ENCODE data around the gene PTGES. TPM values are rescaled to one million over a fixed set of nuclear protein-coding genes. Genes with fewer than 3 reads are reported as not detected.

PTGES gene
- total RNA-seq, 2 donors from 2014 or later = 2.6 to 5.1 TPM

DNA sequence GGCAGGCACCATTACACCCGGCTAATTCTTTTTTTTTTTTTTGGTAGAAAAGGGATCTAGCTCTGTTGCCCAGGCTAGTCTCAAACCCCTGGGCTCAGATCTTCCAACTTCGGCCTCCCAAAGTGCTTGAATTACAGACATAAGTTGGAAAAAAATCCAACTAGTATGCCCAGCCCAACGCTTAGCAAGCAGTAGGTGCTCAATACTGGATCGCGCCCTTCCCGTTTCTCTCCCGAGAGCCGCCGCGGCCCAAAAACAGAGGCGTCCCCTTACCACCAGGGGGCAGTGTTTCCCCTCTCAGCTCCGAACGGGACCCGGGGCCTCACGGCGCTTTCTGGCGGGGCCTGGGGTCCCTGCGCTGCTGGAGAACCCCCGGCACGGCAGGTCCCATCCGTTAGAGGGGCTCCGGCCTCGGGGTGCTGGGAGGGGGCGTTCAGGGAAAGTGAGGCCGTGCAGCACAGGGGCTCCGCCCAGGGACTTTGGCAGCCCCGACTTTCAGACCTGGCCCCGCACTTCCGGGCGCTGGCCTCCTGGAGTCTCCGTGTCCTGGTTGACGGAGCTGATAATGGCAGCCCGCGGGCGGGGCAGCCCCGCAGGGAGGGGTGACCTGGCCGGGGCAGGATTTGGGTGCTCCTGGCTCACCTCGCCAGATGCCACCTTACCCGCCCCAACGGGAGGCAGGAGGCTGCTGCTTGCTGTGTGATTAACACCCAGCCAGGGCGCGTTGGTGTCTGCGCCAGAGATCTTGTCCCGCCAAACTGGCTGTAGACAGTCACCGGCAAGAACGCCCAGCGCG lies 15.2 kb downstream of the PTGES start:
- Histone ChIP-seq H3K27me3 (no peaks in the 10 kb centered on the region), H3K9ac (ENCODE audit: low read depth in 2 of 2, low read length in 2 of 2) (peak overlapping the region; percentile 78 to 84), H3K36me3 (no peaks in the 10 kb centered on the region), H3K9me3 (no peaks in the 10 kb centered on the region), H3K4me1 (no peaks in the 10 kb centered on the region), H3K27ac (peak overlapping the region; percentile 44), H3K4me3 (peak overlapping the region; percentile 50)
- intact Hi-C loops (cut with DNase I) = loop anchor here (2.0 kb wide), 1 partner anchor 45 kb away; no protein-coding TSS in a partner anchor
- TF ChIP-seq, protein P1, sequence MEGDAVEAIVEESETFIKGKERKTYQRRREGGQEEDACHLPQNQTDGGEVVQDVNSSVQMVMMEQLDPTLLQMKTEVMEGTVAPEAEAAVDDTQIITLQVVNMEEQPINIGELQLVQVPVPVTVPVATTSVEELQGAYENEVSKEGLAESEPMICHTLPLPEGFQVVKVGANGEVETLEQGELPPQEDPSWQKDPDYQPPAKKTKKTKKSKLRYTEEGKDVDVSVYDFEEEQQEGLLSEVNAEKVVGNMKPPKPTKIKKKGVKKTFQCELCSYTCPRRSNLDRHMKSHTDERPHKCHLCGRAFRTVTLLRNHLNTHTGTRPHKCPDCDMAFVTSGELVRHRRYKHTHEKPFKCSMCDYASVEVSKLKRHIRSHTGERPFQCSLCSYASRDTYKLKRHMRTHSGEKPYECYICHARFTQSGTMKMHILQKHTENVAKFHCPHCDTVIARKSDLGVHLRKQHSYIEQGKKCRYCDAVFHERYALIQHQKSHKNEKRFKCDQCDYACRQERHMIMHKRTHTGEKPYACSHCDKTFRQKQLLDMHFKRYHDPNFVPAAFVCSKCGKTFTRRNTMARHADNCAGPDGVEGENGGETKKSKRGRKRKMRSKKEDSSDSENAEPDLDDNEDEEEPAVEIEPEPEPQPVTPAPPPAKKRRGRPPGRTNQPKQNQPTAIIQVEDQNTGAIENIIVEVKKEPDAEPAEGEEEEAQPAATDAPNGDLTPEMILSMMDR (IDR thresholded peaks at IDR 0.05) = peak; percentile 95
- DNase-seq = peak; percentile 92

DNA sequence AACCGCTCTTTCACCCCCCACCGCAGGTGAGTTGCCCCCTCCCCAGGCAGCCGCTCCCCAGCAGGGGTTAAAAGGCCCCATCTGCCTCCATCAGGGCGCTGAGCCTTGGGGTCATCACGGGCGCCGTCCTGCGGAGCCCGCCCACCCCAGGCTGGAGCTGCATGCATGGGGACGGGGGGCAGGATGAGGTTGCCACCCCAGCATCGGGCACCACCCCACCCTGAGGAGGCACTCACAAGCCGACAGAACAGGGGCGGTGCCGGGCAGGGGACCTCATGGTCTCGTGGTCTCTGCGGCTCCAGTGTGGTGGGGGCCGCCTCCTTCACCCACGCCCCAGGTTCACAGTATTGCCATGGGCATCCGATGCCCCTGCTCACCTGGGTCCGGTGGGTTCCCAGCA lies 16.5 kb downstream of the PTGES start:
- Histone ChIP-seq H3K4me1 (no peaks in the 10 kb centered on the region), H3K9ac (ENCODE audit: low read depth in 2 of 2, low read length in 2 of 2) (no peak overlapping the region), H3K9me3 (no peaks in the 10 kb centered on the region), H3K27me3 (no peaks in the 10 kb centered on the region), H3K36me3 (no peaks in the 10 kb centered on the region), H3K4me3 (no peak overlapping the region), H3K27ac (no peak overlapping the region)
- intact Hi-C loops (cut with DNase I) = no loop called here
- no peak for DNase-seq
- TF ChIP-seq, protein P1 (IDR thresholded peaks at IDR 0.05) = no peak

DNA sequence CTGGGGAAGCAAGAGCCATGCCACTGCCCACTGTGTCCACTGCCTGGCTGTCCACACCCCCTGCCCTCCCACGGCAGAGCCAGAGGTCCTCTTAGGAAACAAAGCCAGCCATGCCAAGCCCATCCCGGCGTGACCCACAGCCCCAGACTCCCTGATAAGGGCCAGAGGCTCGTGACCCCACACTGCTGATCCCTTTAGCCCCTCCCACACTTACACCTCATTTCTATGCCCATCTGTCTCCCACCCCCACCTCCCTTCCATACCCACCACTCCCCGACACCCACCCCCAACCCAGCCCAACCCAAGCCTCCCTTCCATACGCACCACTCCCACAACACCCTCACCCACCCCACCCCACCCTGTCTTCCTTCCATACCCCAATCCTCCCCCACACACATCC lies 17.3 kb downstream of the PTGES start:
- Histone ChIP-seq H3K9ac (ENCODE audit: low read depth in 2 of 2, low read length in 2 of 2) (no peak overlapping the region), H3K4me3 (no peak overlapping the region), H3K9me3 (no peaks in the 10 kb centered on the region), H3K27me3 (no peaks in the 10 kb centered on the region), H3K36me3 (no peaks in the 10 kb centered on the region), H3K27ac (no peak overlapping the region), H3K4me1 (no peaks in the 10 kb centered on the region)
- intact Hi-C loops (cut with DNase I) = no loop called here
- DNase-seq = no peak
- TF ChIP-seq, protein P1 (IDR thresholded peaks at IDR 0.05) = no peak

DNA sequence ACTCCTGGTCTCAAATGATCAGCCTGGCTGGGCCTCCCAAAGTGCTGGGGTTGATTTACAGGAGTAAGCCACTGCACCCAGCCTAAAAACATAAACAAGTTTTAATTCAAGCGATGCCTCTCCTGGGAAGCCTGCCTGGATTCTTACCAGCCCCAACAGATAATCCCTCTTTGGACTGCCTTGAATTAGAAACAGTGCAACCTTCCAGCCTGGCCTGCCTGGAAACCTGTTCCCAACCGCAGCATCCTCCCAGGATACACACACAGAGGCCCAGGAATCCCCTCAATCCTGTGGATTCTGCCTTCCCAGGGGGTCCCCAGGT lies 19.2 kb downstream of the PTGES start:
- Histone ChIP-seq H3K27ac (no peak overlapping the region), H3K36me3 (no peaks in the 10 kb centered on the region), H3K9ac (ENCODE audit: low read depth in 2 of 2, low read length in 2 of 2) (no peak overlapping the region), H3K9me3 (no peaks in the 10 kb centered on the region), H3K27me3 (peaks cover 4% of the 10 kb centered on the region), H3K4me1 (no peaks in the 10 kb centered on the region), H3K4me3 (no peak overlapping the region)
- no peak for DNase-seq
- TF ChIP-seq, protein P1 (IDR thresholded peaks at IDR 0.05) = no peak
- intact Hi-C loops (cut with DNase I) = no loop called here

DNA sequence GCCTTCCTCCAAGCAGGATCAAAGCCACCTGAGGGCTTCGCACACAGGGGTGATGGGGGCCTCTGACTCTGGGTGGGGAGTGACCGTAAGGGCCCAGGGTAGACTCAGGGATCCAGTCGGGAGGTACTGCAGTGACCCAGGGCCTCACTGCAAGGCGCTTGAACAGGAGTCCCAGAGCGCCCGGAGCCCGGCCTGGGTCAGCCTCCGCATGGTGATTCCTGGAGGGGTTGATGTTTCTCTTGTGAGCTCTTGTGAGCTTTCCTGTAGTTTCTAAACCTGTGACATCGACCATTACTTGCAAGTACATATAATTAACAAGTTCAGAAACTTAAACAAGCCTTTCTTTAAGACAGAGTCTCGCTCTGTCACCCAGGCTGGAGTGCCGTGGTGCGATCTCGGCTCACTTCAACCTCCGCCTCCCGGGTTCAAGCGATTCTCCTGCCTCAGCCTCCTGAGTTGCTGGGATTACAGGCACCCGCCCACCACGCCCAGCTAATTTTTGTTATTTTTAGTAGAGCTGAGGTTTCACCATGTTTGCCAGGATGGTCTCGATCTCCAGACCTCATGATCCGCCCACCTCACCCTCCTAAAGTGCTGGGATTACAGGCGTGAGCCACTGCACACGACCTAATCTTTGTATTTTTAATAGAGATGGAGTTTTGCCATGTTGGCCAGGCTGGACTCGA lies 19.8 kb downstream of the PTGES start:
- Histone ChIP-seq H3K27ac (no peak overlapping the region), H3K9me3 (no peaks in the 10 kb centered on the region), H3K27me3 (peaks cover 4% of the 10 kb centered on the region), H3K4me3 (no peak overlapping the region), H3K9ac (ENCODE audit: low read depth in 2 of 2, low read length in 2 of 2) (no peak overlapping the region), H3K4me1 (no peaks in the 10 kb centered on the region), H3K36me3 (no peaks in the 10 kb centered on the region)
- intact Hi-C loops (cut with DNase I) = no loop called here
- DNase-seq = no peak
- TF ChIP-seq, protein P1 (IDR thresholded peaks at IDR 0.05) = no peak

Measured in colonic mucosa (tissue), 4 donors.